ENCODE data around the gene PTPA. TPM values are rescaled to one million over a fixed set of nuclear protein-coding genes. Genes with fewer than 3 reads are reported as not detected.
A peak's percentile ranks its signal among the peaks of the same experiment; 100 is the strongest.

Gene PTPA
- polyA plus RNA-seq, 1 donor from 2014 or later: 62.8 TPM

DNA sequence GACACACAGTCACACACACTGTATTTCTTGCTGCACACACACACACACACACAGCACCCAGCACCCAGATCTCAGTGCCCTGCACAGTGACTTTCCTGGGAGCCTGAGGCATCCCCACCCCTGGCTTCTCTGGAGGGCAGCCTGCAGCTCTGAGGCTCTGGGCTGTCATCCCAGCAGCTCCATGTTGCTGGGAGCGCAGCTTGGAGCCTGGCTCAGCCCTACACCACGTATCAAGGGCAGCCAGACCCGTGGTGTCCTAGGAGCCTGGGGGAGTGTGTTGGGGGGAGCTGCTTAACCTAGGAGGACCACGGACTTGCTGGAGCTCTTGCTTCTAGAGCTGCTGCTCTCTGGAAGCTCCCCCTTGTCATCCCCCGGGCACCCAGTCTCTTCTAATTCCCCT, 61.6 kb downstream of the PTPA start:
- TF ChIP-seq REST (IDR thresholded peaks at IDR 0.05; ENCODE audit: borderline replicate concordance) (no peak), SMC3 (conservative IDR thresholded peaks at IDR 0.05; ENCODE audit: poor library complexity) (no peak), RAD21 (conservative IDR thresholded peaks at IDR 0.05) (no peak), EZH2 (IDR thresholded peaks at IDR 0.05; ENCODE audit: borderline replicate concordance, insufficient read depth, low read length, poor library complexity, severe bottlenecking) (no peak), CTCF (IDR thresholded peaks at IDR 0.05; ENCODE audit: poor library complexity, severe bottlenecking) (no peak), MXI1 (conservative IDR thresholded peaks at IDR 0.05; ENCODE audit: poor library complexity, severe bottlenecking) (no peak), EP300 (conservative IDR thresholded peaks at IDR 0.05; ENCODE audit: poor library complexity, severe bottlenecking) (no peak), POLR2AphosphoS5 (IDR thresholded peaks at IDR 0.05) (no peak), TAF1 (IDR thresholded peaks at IDR 0.05; ENCODE audit: low read depth) (no peak)
- H3F3A ChIP-seq (ENCODE audit: insufficient read depth, low read length, poor library complexity, severe bottlenecking): no peaks in the 10 kb centered on the region
- no peaks in the 10 kb centered on the region for H3K27me3 ChIP-seq (ENCODE audit: insufficient read depth, low read depth, low read length)
- no peak overlapping the region for H3K4me3 ChIP-seq (ENCODE audit: low read length)
- no peaks in the 10 kb centered on the region for H3K9me2 ChIP-seq (ENCODE audit: insufficient read depth, low read length)
- H2AFZ ChIP-seq (ENCODE audit: low read depth, low read length): no peak overlapping the region
- H3K9me3 ChIP-seq (ENCODE audit: low read length): no peaks in the 10 kb centered on the region
- H4K20me1 ChIP-seq (ENCODE audit: insufficient read depth): peaks cover 3% of the 10 kb centered on the region
- H3K27ac ChIP-seq (ENCODE audit: low read length): no peak overlapping the region
- H3K36me3 ChIP-seq (ENCODE audit: insufficient read depth, low read length): no peaks in the 10 kb centered on the region
- H3K79me2 ChIP-seq (replicated peaks; ENCODE audit: insufficient read depth, low read length): peaks cover 21% of the 10 kb centered on the region
- H3K9ac ChIP-seq (ENCODE audit: low read length): peak overlapping the region; percentile 95
- no peak overlapping the region for H3K4me2 ChIP-seq (ENCODE audit: low read length)

GRCh38 chr9:129173296-129174101, 62.3 kb downstream of the PTPA start:
- no peak overlapping the region for H3K27ac ChIP-seq (ENCODE audit: low read length)
- no peaks in the 10 kb centered on the region for H3K9me2 ChIP-seq (ENCODE audit: insufficient read depth, low read length)
- H3K4me3 ChIP-seq (ENCODE audit: low read length): peak overlapping the region; percentile 100
- no peaks in the 10 kb centered on the region for H3F3A ChIP-seq (ENCODE audit: insufficient read depth, low read length, poor library complexity, severe bottlenecking)
- H3K36me3 ChIP-seq (ENCODE audit: insufficient read depth, low read length): no peaks in the 10 kb centered on the region
- H3K79me2 ChIP-seq (replicated peaks; ENCODE audit: insufficient read depth, low read length): peaks cover 21% of the 10 kb centered on the region
- TF ChIP-seq MXI1 (conservative IDR thresholded peaks at IDR 0.05; ENCODE audit: poor library complexity, severe bottlenecking): no peak
- TF ChIP-seq REST (IDR thresholded peaks at IDR 0.05; ENCODE audit: borderline replicate concordance): no peak
- no peak overlapping the region for H2AFZ ChIP-seq (ENCODE audit: low read depth, low read length)
- peak overlapping the region; percentile 95 for H3K9ac ChIP-seq (ENCODE audit: low read length)
- no peaks in the 10 kb centered on the region for H3K9me3 ChIP-seq (ENCODE audit: low read length)
- H3K4me2 ChIP-seq (ENCODE audit: low read length): peak overlapping the region; percentile 95
- H4K20me1 ChIP-seq (ENCODE audit: insufficient read depth): peaks cover 4% of the 10 kb centered on the region
- no peaks in the 10 kb centered on the region for H3K27me3 ChIP-seq (ENCODE audit: insufficient read depth, low read depth, low read length)
